K562 (cell line): ENCODE data around the gene PEX7. TPM values are rescaled to one million over a fixed set of nuclear protein-coding genes. Genes with fewer than 3 reads are reported as not detected.

ENCODE experiments used
- BDP1 ChIP-seq: IDR thresholded peaks from 3 replicates; pipeline ENCODE4 v1.6.1; 2011; ENCODE audit not compliant: insufficient read length, insufficient read depth
- CUX1 ChIP-seq: fragments of 200-800 bp; sonication (Bioruptor generic); IDR thresholded peaks from 2 replicates; pipeline ENCODE4 v1.6.1; 2016; ENCODE audit warnings: missing genetic modification characterization, missing compliant biosample characterization
- HMGXB4 ChIP-seq: sonication (generic); formaldehyde crosslinking; IDR thresholded peaks from 2 replicates; pipeline ENCODE4 v1.8.1; 2023; ENCODE audit warnings: mild to moderate bottlenecking, missing genetic modification reagents
- RBM25 ChIP-seq: fragments of 200-400 bp; formaldehyde crosslinking; IDR thresholded peaks from 2 replicates; pipeline ENCODE4 v1.6.1; 2018; ENCODE audit warnings: low read length, low read depth, moderate library complexity; ENCODE audit not compliant: severe bottlenecking
- STAT5A ChIP-seq: IDR thresholded peaks from 2 replicates; pipeline ENCODE4 v1.6.1; 2012; ENCODE audit warnings: low read length, inconsistent platforms, borderline replicate concordance
- ZNF75A ChIP-seq: fragments of 450-650 bp; formaldehyde crosslinking; IDR thresholded peaks from 2 replicates; pipeline ENCODE4 v1.4.0; 2020; ENCODE audit warnings: mild to moderate bottlenecking
- ZNF778 ChIP-seq: fragments of 450-650 bp; formaldehyde crosslinking; IDR thresholded peaks from 2 replicates; pipeline ENCODE4 v1.4.0; 2020; ENCODE audit warnings: mild to moderate bottlenecking, moderate library complexity
- polyA plus RNA-seq, 8 experiments: library from polyadenylated mRNA; depleted of rRNA in 4 of 8; stranded (reverse) in 5 of 8; unstranded in 3 of 8; fragments of >200 nt; fragmentation: Nextera tagmentation in 2 of 8; fragmentation: Illumina TruSeq in 1 of 8; extraction: Ambion mirVana in 2 of 8; extraction: Trizol in 1 of 8; gene quantifications; 2 replicates each; pipeline versions ENCODE4 v1.2.1 to v1.2.3, GENCODE V29; 2011 to 2014; ENCODE audit warnings: inconsistent platforms in 1 of 8, missing spikeins in 1 of 8
- total RNA-seq, 7 experiments: library from RNA; depleted of rRNA in 6 of 7; stranded (reverse); fragments of >200 nt in 6 of 7; fragmentation: Illumina TruSeq in 2 of 7; extraction: Trizol in 2 of 7; gene quantifications; 2 replicates each; pipeline versions ENCODE4 v1.2.1 to v1.2.3, GENCODE V29; 2011 to 2021; ENCODE audit warnings: low replicate concordance in 1 of 7
- TF ChIP-seq, protein P1 (sequence below): fragments of 450-650 bp; IDR thresholded peaks from 2 replicates; pipeline ENCODE4 v1.6.1; 2014; ENCODE audit warnings: low read depth, mild to moderate bottlenecking, moderate library complexity, borderline replicate concordance
- TF ChIP-seq, protein P2 (sequence below): sonication (generic); formaldehyde crosslinking; IDR thresholded peaks from 2 replicates; pipeline ENCODE4 v1.8.1; 2023; ENCODE audit warnings: missing genetic modification reagents, mild to moderate bottlenecking, borderline replicate concordance

PEX7 gene
- total and polyA plus RNA-seq, 9 of the 15 experiments (the other 6 are each of a cell fraction or from before 2014, with no cell fraction given): 1.6 to 12.9 (median 9.1) TPM

- TF ChIP-seq CUX1 (CRISPR knock-in tag) (no peak), RBM25 (no peak), STAT5A (no peak), HMGXB4 (CRISPR knock-in tag) (no peak), BDP1 (no peak), ZNF75A (CRISPR knock-in tag) (no peak), ZNF778 (no peak)
- TF ChIP-seq, protein P1, sequence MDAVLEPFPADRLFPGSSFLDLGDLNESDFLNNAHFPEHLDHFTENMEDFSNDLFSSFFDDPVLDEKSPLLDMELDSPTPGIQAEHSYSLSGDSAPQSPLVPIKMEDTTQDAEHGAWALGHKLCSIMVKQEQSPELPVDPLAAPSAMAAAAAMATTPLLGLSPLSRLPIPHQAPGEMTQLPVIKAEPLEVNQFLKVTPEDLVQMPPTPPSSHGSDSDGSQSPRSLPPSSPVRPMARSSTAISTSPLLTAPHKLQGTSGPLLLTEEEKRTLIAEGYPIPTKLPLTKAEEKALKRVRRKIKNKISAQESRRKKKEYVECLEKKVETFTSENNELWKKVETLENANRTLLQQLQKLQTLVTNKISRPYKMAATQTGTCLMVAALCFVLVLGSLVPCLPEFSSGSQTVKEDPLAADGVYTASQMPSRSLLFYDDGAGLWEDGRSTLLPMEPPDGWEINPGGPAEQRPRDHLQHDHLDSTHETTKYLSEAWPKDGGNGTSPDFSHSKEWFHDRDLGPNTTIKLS: no peak
- TF ChIP-seq, protein P2, sequence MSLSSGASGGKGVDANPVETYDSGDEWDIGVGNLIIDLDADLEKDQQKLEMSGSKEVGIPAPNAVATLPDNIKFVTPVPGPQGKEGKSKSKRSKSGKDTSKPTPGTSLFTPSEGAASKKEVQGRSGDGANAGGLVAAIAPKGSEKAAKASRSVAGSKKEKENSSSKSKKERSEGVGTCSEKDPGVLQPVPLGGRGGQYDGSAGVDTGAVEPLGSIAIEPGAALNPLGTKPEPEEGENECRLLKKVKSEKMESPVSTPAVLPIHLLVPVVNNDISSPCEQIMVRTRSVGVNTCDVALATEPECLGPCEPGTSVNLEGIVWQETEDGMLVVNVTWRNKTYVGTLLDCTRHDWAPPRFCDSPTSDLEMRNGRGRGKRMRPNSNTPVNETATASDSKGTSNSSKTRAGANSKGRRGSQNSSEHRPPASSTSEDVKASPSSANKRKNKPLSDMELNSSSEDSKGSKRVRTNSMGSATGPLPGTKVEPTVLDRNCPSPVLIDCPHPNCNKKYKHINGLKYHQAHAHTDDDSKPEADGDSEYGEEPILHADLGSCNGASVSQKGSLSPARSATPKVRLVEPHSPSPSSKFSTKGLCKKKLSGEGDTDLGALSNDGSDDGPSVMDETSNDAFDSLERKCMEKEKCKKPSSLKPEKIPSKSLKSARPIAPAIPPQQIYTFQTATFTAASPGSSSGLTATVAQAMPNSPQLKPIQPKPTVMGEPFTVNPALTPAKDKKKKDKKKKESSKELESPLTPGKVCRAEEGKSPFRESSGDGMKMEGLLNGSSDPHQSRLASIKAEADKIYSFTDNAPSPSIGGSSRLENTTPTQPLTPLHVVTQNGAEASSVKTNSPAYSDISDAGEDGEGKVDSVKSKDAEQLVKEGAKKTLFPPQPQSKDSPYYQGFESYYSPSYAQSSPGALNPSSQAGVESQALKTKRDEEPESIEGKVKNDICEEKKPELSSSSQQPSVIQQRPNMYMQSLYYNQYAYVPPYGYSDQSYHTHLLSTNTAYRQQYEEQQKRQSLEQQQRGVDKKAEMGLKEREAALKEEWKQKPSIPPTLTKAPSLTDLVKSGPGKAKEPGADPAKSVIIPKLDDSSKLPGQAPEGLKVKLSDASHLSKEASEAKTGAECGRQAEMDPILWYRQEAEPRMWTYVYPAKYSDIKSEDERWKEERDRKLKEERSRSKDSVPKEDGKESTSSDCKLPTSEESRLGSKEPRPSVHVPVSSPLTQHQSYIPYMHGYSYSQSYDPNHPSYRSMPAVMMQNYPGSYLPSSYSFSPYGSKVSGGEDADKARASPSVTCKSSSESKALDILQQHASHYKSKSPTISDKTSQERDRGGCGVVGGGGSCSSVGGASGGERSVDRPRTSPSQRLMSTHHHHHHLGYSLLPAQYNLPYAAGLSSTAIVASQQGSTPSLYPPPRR (CRISPR knock-in tag): no peak
Measured at GRCh38 chr6:136860043-136860442, 37.7 kb downstream of the PEX7 start (continued).
